Left ventricle myocardium inferior (tissue), 1 donor: ENCODE data around the gene GTF2A2. TPM values are rescaled to one million over a fixed set of nuclear protein-coding genes. Genes with fewer than 3 reads are reported as not detected.

Source experiments
- DNase-seq: peaks from one replicate; pipeline ENCODE4 v3.0.0-alpha.2; 2020
- H3K27ac ChIP-seq: fragments of 200-600 bp; replicated peaks from 2 replicates; pipeline ENCODE4 v1.8.0; 2021
- H3K27me3 ChIP-seq: fragments of 200-600 bp; 2 replicates; pipeline ENCODE4 v1.8.0; 2021; ENCODE audit warnings: low read depth
- H3K36me3 ChIP-seq: fragments of 200-600 bp; 2 replicates; pipeline ENCODE4 v1.8.0; 2021
- H3K4me1 ChIP-seq: fragments of 200-600 bp; 2 replicates; pipeline ENCODE4 v1.8.0; 2021
- H3K4me3 ChIP-seq: fragments of 200-600 bp; 2 replicates; pipeline ENCODE4 v1.8.0; 2021; ENCODE audit warnings: mild to moderate bottlenecking, moderate library complexity
- H3K9me3 ChIP-seq: fragments of 200-600 bp; replicated peaks from 2 replicates; pipeline ENCODE4 v1.8.0; 2021
- CTCF ChIP-seq: fragments of 200-600 bp; IDR thresholded peaks from 2 replicates; pipeline ENCODE4 v1.8.0; 2021; ENCODE audit warnings: antibody characterized with exemption, mild to moderate bottlenecking, borderline replicate concordance
- intact Hi-C: fragments of 100-400 bp; cut with micrococcal nuclease; formaldehyde crosslinking; loops from one replicate; pipeline ENCODE4 v1.11.0; 2022
- total RNA-seq: library from RNA; stranded (reverse); fragmentation: NEBNext Ultra II Directional; extraction: Animal tissue kit (Norgen Biotek cat#: 25700); gene quantifications from one replicate; pipeline ENCODE4 v1.2.1, GENCODE V29; 2021
- donor health status: DM: no; HTN: yes; CAD: no; lungs with severe emphysema.

GTF2A2 gene
- total RNA-seq, 1 donor from 2014 or later, result 126 TPM

DNA sequence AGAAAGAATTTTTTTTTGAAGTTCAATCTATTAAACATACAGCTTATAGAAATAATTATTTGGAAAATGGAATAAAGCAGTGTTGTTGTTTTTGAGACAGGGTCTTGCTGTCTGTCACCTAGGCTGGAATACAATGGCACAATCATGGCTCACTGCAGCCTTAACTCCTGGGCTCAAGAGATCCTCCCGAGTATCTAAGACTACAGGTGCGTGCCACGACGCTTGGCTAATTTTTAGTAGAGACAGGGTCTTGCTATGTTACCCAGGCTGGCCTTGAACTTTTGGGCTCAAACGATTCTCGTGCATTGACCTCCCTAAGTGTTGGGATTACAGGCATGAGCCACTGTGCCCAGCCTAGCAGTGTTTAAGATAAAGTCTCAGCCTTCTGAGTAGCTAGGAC lies 23.0 kb upstream of the GTF2A2 start:
- Histone ChIP-seq H3K36me3 (peaks cover 70% of the 10 kb centered on the region), H3K27me3 (no peaks in the 10 kb centered on the region), H3K4me1 (peaks cover 16% of the 10 kb centered on the region), H3K9me3 (no peaks in the 10 kb centered on the region), H3K4me3 (no peak overlapping the region), H3K27ac (no peak overlapping the region)
- intact Hi-C loops, result no loop called here
- no peak for TF ChIP-seq CTCF
- no peak for DNase-seq

GRCh38 chr15:59678620-59679019 lies 21.3 kb upstream of the GTF2A2 start:
- Histone ChIP-seq H3K36me3 (peaks cover 88% of the 10 kb centered on the region), H3K4me1 (peaks cover 3% of the 10 kb centered on the region), H3K27ac (no peak overlapping the region), H3K27me3 (no peaks in the 10 kb centered on the region), H3K9me3 (no peaks in the 10 kb centered on the region), H3K4me3 (no peak overlapping the region)
- TF ChIP-seq CTCF, result no peak
- intact Hi-C loops, result no loop called here
- DNase-seq, result no peak

DNA sequence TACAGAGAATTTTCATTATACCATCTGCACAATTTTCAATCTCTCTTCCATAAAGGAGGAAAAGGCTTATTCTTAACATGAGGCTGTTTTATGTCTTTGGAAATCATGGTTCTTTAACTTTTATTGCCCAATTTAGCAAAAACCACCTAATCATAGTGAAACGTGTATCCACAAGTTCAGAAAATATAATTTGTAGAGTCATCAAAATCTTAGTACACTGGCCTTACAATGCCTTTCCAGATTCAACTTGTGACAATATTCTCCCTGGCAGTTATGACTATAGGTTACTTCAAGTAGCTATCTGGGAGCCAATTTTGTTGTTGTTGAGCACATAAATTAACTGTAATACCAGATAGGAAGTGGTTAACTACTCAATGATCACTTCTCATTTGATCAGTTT lies 20.9 kb upstream of the GTF2A2 start:
- no peaks in the 10 kb centered on the region for H3K27me3 ChIP-seq
- H3K36me3 ChIP-seq, result peaks cover 92% of the 10 kb centered on the region
- no peaks in the 10 kb centered on the region for H3K9me3 ChIP-seq
- H3K27ac ChIP-seq, result no peak overlapping the region
- no peak for TF ChIP-seq CTCF
- peaks cover 3% of the 10 kb centered on the region for H3K4me1 ChIP-seq
- no peak for DNase-seq
- no peak overlapping the region for H3K4me3 ChIP-seq
- intact Hi-C loops, result no loop called here

DNA sequence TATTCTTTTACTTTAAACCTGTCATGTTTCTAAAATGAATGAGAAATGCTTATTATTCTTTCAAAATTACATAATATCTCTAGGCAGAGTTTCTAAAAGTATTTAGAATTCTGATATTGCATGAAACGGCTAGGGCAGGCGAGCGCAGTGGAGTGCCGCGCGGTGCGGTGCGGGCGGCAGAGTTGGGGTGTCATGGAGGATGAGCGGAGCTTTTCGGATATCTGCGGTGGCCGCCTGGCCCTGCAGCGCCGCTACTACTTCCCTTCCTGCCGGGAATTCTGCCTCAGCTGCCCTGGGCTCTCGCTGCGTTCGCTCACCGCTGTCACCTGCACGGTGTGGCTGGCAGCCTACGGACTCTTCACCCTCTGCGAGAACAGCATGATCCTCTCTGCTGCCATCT lies 19.2 kb upstream of the GTF2A2 start:
- Histone ChIP-seq H3K36me3 (peaks cover 100% of the 10 kb centered on the region), H3K4me1 (peaks cover 3% of the 10 kb centered on the region), H3K9me3 (no peaks in the 10 kb centered on the region), H3K27me3 (no peaks in the 10 kb centered on the region), H3K27ac (no peak overlapping the region), H3K4me3 (no peak overlapping the region)
- no peak for DNase-seq
- intact Hi-C loops, result no loop called here
- no peak for TF ChIP-seq CTCF

- no peak overlapping the region for H3K4me3 ChIP-seq
- H3K4me1 ChIP-seq, result peaks cover 3% of the 10 kb centered on the region
- H3K36me3 ChIP-seq, result peaks cover 100% of the 10 kb centered on the region
- no peaks in the 10 kb centered on the region for H3K27me3 ChIP-seq
- intact Hi-C loops, result no loop called here
- no peaks in the 10 kb centered on the region for H3K9me3 ChIP-seq
- no peak for DNase-seq
- no peak overlapping the region for H3K27ac ChIP-seq
- no peak for TF ChIP-seq CTCF
Observed at GRCh38 chr15:59674361-59674877, 17.1 kb upstream of the GTF2A2 start.
